ENCODE results near the gene PTBP2.

Gene PTBP2

DNA sequence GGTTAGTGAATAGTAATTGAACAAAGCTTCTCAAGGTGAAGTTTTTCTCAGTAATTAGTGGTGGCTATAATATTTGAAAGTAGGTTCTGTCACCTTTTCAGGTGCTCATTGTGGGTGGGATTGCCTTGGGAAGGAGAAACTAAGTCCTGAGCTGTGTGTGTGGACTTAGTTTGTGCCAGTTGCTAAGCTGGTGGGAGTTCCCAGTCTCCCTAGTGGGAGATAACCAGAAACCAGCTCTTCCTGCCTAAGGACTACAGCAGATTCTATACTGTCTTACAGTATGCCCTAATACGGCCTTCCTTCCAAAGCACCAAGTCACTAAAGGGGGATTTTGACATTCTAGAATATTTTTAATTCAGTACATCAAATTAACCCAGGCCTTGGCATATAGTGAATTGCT lies 94.3 kb downstream of the PTBP2 start:
- H3K9ac ChIP-seq: no peak overlapping the region
- H2AFZ ChIP-seq: no peak overlapping the region
- H3K27me3 ChIP-seq (ENCODE audit: control insufficient read depth, insufficient read depth, low read length): no peaks in the 10 kb centered on the region
- no peaks in the 10 kb centered on the region for H3K4me1 ChIP-seq
- H3K4me2 ChIP-seq (ENCODE audit: low read length): no peak overlapping the region
- no peak overlapping the region for H3K27ac ChIP-seq
- TF ChIP-seq, protein P1, sequence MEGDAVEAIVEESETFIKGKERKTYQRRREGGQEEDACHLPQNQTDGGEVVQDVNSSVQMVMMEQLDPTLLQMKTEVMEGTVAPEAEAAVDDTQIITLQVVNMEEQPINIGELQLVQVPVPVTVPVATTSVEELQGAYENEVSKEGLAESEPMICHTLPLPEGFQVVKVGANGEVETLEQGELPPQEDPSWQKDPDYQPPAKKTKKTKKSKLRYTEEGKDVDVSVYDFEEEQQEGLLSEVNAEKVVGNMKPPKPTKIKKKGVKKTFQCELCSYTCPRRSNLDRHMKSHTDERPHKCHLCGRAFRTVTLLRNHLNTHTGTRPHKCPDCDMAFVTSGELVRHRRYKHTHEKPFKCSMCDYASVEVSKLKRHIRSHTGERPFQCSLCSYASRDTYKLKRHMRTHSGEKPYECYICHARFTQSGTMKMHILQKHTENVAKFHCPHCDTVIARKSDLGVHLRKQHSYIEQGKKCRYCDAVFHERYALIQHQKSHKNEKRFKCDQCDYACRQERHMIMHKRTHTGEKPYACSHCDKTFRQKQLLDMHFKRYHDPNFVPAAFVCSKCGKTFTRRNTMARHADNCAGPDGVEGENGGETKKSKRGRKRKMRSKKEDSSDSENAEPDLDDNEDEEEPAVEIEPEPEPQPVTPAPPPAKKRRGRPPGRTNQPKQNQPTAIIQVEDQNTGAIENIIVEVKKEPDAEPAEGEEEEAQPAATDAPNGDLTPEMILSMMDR (IDR thresholded peaks at IDR 0.05): no peak
- no peak overlapping the region for H3K4me3 ChIP-seq (ENCODE audit: low read depth, low read length)
- H3K9me3 ChIP-seq (ENCODE audit: control insufficient read depth, low read length): no peaks in the 10 kb centered on the region
- no peaks in the 10 kb centered on the region for H3K79me2 ChIP-seq
- H3K36me3 ChIP-seq (ENCODE audit: control insufficient read depth, insufficient read depth, low read length): peaks cover 4% of the 10 kb centered on the region

DNA sequence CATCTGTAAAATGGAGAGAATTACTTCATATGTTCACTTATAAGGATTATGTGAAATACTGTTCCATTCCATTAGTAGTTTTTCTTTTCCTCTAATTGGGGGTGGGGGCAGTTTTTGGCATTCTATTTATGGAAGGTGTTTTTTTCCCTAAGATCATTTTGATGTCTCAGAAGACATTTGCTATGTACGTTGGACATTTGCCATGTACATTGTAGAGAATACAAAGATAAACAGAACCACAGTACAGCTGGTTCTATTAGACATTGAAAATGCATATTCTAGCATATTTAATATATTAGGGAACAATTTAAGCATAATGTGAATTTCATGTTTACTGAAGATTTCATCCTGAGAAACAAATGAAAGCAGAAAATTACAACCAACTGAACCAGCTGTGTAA lies 98.5 kb downstream of the PTBP2 start:
- no peak overlapping the region for H3K9ac ChIP-seq
- TF ChIP-seq, protein P1 (IDR thresholded peaks at IDR 0.05): no peak
- no peak overlapping the region for H3K4me3 ChIP-seq (ENCODE audit: low read depth, low read length)
- H3K79me2 ChIP-seq: no peaks in the 10 kb centered on the region
- no peaks in the 10 kb centered on the region for H3K27me3 ChIP-seq (ENCODE audit: control insufficient read depth, insufficient read depth, low read length)
- H3K4me2 ChIP-seq (ENCODE audit: low read length): no peak overlapping the region
- no peaks in the 10 kb centered on the region for H3K4me1 ChIP-seq
- H2AFZ ChIP-seq: no peak overlapping the region
- H3K36me3 ChIP-seq (ENCODE audit: control insufficient read depth, insufficient read depth, low read length): peaks cover 4% of the 10 kb centered on the region
- H3K9me3 ChIP-seq (ENCODE audit: control insufficient read depth, low read length): no peaks in the 10 kb centered on the region
- no peak overlapping the region for H3K27ac ChIP-seq

DNA sequence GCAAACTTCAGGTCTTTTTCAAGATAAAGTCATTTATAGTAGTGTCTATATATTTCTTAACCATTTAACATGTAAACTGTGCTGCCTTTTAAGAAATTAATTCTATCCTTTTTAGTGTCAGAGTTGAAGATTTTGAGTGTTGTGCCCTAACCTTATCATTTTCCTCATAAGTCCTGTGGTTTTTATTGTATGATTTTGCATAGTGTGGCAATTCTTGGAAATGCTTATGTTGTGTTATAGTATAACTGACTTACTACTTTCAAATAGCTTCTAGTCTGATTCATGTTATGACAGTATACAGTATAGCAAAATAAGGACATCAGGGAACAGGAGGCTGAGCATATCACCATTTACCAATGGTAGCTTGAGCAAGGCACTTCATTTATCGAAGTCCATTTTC lies 99.1 kb downstream of the PTBP2 start:
- Histone ChIP-seq H3K4me1 (no peaks in the 10 kb centered on the region), H3K27ac (no peak overlapping the region), H3K79me2 (no peaks in the 10 kb centered on the region), H3K4me2 (ENCODE audit: low read length) (no peak overlapping the region), H3K36me3 (ENCODE audit: control insufficient read depth, insufficient read depth, low read length) (no peaks in the 10 kb centered on the region), H3K27me3 (ENCODE audit: control insufficient read depth, insufficient read depth, low read length) (no peaks in the 10 kb centered on the region), H2AFZ (no peak overlapping the region), H3K9me3 (ENCODE audit: control insufficient read depth, low read length) (no peaks in the 10 kb centered on the region), H3K4me3 (ENCODE audit: low read depth, low read length) (no peak overlapping the region), H3K9ac (no peak overlapping the region)
- TF ChIP-seq, protein P1 (IDR thresholded peaks at IDR 0.05): no peak

DNA sequence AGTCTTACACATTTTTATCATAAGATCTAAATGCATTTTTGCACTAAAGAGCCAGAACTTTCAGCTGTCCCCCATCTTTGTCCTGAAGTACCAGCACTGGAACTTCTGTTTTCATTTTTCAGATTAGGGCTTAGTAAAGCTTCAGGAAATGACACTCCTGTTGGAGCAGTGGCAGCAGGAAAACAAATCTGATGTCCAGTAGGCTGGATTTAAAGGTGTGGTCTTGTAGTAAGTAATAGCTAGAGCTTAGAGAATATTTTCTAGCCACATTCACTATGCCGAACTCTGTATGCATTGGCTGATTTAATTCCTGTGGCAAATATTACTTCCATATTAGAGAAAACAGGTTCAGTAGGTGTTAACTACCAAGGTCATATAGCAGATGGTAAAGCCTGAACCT lies 103.6 kb downstream of the PTBP2 start:
- Histone ChIP-seq H3K27ac (no peak overlapping the region), H3K4me3 (ENCODE audit: low read depth, low read length) (no peak overlapping the region), H3K27me3 (ENCODE audit: control insufficient read depth, insufficient read depth, low read length) (no peaks in the 10 kb centered on the region), H2AFZ (no peak overlapping the region), H3K9me3 (ENCODE audit: control insufficient read depth, low read length) (no peaks in the 10 kb centered on the region), H3K4me1 (no peaks in the 10 kb centered on the region), H3K9ac (no peak overlapping the region), H3K36me3 (ENCODE audit: control insufficient read depth, insufficient read depth, low read length) (no peaks in the 10 kb centered on the region), H3K79me2 (no peaks in the 10 kb centered on the region), H3K4me2 (ENCODE audit: low read length) (no peak overlapping the region)
- TF ChIP-seq, protein P1 (IDR thresholded peaks at IDR 0.05): no peak

DNA sequence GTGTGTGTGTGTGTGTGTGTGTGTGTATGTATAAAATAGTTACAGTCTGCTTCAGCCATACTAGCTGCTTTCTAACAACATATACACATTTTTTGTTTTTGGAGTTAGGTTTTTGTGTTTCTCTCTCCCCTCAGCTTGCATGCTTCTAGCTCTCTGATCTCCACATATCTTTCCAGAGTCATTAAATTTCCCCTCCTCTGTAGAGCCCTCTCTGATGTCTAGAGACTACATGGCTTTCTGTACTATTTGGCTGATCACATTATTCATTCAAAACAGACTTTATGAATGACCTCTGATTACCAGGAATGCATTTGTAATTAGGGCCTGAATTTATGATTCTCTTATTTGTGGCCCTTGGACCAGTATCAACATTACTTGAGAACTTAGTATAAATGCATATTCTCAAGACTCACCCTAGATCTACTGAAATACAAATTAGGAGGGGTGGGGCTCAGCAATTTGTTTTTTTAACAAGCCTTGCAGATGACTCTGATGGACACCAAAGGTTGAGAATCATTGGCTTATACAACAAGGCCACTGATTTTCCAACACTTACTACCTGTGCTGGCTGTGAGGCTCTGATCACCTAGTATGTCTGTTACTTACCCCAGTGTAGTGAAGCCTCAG lies 104.5 kb downstream of the PTBP2 start:
- H3K36me3 ChIP-seq (ENCODE audit: control insufficient read depth, insufficient read depth, low read length): no peaks in the 10 kb centered on the region
- no peak overlapping the region for H3K9ac ChIP-seq
- H3K4me2 ChIP-seq (ENCODE audit: low read length): no peak overlapping the region
- H3K4me1 ChIP-seq: no peaks in the 10 kb centered on the region
- H3K79me2 ChIP-seq: no peaks in the 10 kb centered on the region
- no peak overlapping the region for H3K4me3 ChIP-seq (ENCODE audit: low read depth, low read length)
- H2AFZ ChIP-seq: no peak overlapping the region
- H3K9me3 ChIP-seq (ENCODE audit: control insufficient read depth, low read length): no peaks in the 10 kb centered on the region
- no peaks in the 10 kb centered on the region for H3K27me3 ChIP-seq (ENCODE audit: control insufficient read depth, insufficient read depth, low read length)
- no peak overlapping the region for H3K27ac ChIP-seq
- TF ChIP-seq, protein P1 (IDR thresholded peaks at IDR 0.05): no peak
